GM13977 (cell line): Measurements from ENCODE around the gene BHMT.

Experiments
- DNase-seq: peaks from one replicate; pipeline ENCODE4 v3.0.0; 2012; ENCODE audit warnings: low spot score
- CTCF ChIP-seq: IDR thresholded peaks from 2 replicates; pipeline ENCODE4 v1.5.1; 2012; ENCODE audit warnings: mild to moderate bottlenecking, control low read depth; ENCODE audit not compliant: insufficient read depth; ENCODE audit errors: extremely low read depth, missing control alignments
- in situ Hi-C: fragments of 300-500 bp; cut with MboI; formaldehyde crosslinking; loops from one replicate; pipeline ENCODE4 v1.12.0; 2022; ENCODE audit warnings: low sequenced_read_pairs, low pct_unique_long_range_greater_than_20kb, mixed read lengths, inconsistent platforms; ENCODE audit not compliant: unreplicated experiment

Gene BHMT, protein sequence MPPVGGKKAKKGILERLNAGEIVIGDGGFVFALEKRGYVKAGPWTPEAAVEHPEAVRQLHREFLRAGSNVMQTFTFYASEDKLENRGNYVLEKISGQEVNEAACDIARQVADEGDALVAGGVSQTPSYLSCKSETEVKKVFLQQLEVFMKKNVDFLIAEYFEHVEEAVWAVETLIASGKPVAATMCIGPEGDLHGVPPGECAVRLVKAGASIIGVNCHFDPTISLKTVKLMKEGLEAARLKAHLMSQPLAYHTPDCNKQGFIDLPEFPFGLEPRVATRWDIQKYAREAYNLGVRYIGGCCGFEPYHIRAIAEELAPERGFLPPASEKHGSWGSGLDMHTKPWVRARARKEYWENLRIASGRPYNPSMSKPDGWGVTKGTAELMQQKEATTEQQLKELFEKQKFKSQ

GRCh38 chr5:79111387-79111959, at the start of gene BHMT:
Gene BHMT (plus strand): TSS chr5:79111809. CDS start chr5:79111886, 77 bp downstream.
- DNase-seq = no peak
- TF ChIP-seq CTCF = no peak
- in situ Hi-C loops = no loop called here

- no peak for DNase-seq
- in situ Hi-C loops = no loop called here
- TF ChIP-seq CTCF = no peak
These were observed 49.2 kb upstream of the BHMT start for GRCh38 chr5:79062436-79062835.

GRCh38 chr5:79069488-79070349, 41.9 kb upstream of the BHMT start, which contains the start of the genes BHMT2 and DMGDH:
Gene BHMT2 (plus strand): TSS chr5:79069767. CDS start chr5:79069783, 16 bp downstream.
Gene DMGDH (minus strand): TSS chr5:79069674. CDS start chr5:79069620, 54 bp downstream.
- in situ Hi-C loops = no loop called here
- no peak for TF ChIP-seq CTCF
- DNase-seq = no peak

DNA sequence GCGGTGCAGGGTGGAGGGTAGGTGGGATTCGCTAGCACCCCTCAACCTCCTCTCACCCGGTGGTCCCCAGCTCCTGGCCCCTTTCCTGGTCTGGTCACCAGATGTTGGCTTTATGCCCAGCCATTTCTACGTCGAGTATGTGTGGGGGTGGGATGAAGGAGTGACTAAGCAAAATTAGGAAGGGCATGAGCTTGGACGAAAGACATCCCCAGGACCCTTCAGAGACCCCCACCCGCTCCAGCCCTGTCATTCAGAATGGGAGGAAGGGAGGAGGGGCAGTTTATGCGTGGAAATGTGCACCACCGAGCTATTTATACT, 41.3 kb upstream of the BHMT start:
- TF ChIP-seq CTCF = no peak
- no peak for DNase-seq
- in situ Hi-C loops = no loop called here

DNA sequence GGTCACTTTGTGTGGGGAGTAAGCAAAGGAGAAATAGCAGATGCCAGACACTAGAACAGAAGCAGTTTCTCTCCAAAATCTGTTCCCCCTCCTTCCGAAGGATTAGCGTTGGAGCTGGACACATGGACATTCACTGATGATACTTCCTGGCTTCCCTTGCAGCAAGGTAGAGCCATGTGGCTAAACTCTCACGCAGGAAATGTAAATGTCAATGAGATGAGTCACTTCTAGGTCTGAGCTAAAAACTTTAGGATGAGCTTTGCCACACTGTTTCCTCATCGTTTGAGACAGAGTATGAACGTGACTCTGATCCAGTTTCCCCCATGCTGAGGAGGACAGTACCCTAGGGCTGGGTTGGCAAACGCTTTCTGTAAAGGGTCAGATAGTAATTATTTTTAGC, 37.0 kb upstream of the BHMT start:
- DNase-seq = no peak
- in situ Hi-C loops = no loop called here
- no peak for TF ChIP-seq CTCF

GRCh38 chr5:79075646-79076426, 35.8 kb upstream of the BHMT start:
- in situ Hi-C loops = no loop called here
- TF ChIP-seq CTCF = no peak

More at GRCh38 chr5:79075646-79076426, 35.8 kb upstream of the BHMT start:
- no peak for DNase-seq
